ENCODE measurements around the gene ANXA5. TPM values are rescaled to one million over a fixed set of nuclear protein-coding genes. Genes with fewer than 3 reads are reported as not detected.
"Not testable (repeated sequence)": the region's sequence is repeated elsewhere in the genome, so short reads cannot be mapped to it uniquely, and the experiment has no call there.

The ANXA5 gene
- total and polyA plus RNA-seq, 7 donors: 59.1 to 264 (median 116) TPM

DNA sequence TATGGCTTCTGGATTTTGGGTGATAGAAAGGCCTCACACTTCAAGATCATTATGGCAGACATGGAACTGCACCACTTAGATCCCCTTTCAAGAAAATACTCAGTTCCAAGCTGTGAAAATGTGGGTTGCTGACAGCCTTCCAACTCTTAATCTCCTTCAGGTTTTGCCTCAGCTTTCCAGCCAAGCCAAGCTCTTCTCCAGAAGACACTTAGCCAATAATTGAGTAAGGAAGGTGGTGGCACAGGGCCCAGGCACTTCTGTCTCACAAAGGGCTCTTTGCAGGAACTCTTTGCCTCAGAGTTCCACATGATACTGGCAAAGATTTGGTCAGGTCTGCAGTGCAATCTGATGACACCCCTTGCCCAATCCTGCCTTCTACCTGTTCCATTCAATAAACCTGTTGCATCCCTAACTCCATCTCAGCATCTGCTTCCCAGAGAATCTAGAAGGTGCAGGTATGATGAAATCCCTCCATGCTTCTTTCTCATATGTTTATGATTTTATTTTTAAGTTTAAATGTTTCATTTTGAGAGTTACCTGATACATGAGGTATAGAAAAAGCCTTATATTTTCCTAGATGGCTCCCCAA, 30.6 kb downstream of the ANXA5 start:
- DNase-seq: peak; percentile 49 to 68
- intact Hi-C loops (cut with DNase I): no loop called here
- peaks cover 4 to 64% of the 10 kb centered on the region in 2 donors for H3K36me3 ChIP-seq (ENCODE audit: insufficient read depth in 1 of 2, low read depth in 1 of 2)

GRCh38 chr4:121665371-121665770, 31.4 kb downstream of the ANXA5 start:
- Histone ChIP-seq H3K9me3 (no peaks in the 10 kb centered on the region), H3K36me3 (ENCODE audit: insufficient read depth in 1 of 2, low read depth in 1 of 2) (peaks cover 4 to 56% of the 10 kb centered on the region in 2 donors), H3K27ac (no peak overlapping the region), H3K4me3 (no peak overlapping the region), H3K27me3 (ENCODE audit: insufficient read depth in 3 of 3, low read length in 2 of 3) (no peaks in the 10 kb centered on the region), H3K4me1 (no peaks in the 10 kb centered on the region)
- DNase-seq (no peak), ATAC-seq (no peak)
- WGBS, 3 donors: 46 to 54% (median 47%) methylated on average over 2 to 3 of the region's 3 CpGs
- intact Hi-C loops (cut with DNase I): no loop called here
- TF ChIP-seq, protein P1, sequence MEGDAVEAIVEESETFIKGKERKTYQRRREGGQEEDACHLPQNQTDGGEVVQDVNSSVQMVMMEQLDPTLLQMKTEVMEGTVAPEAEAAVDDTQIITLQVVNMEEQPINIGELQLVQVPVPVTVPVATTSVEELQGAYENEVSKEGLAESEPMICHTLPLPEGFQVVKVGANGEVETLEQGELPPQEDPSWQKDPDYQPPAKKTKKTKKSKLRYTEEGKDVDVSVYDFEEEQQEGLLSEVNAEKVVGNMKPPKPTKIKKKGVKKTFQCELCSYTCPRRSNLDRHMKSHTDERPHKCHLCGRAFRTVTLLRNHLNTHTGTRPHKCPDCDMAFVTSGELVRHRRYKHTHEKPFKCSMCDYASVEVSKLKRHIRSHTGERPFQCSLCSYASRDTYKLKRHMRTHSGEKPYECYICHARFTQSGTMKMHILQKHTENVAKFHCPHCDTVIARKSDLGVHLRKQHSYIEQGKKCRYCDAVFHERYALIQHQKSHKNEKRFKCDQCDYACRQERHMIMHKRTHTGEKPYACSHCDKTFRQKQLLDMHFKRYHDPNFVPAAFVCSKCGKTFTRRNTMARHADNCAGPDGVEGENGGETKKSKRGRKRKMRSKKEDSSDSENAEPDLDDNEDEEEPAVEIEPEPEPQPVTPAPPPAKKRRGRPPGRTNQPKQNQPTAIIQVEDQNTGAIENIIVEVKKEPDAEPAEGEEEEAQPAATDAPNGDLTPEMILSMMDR (IDR thresholded peaks at IDR 0.05): no peak

More for the DNA sequence above, 30.6 kb downstream of the ANXA5 start:
- ATAC-seq: peak in 1 of 4 donors; percentile 16
- no peaks in the 10 kb centered on the region for H3K27me3 ChIP-seq (ENCODE audit: insufficient read depth in 3 of 3, low read length in 2 of 3)
- H3K9me3 ChIP-seq: no peaks in the 10 kb centered on the region
- no peaks in the 10 kb centered on the region for H3K4me1 ChIP-seq
- TF ChIP-seq, protein P1 (IDR thresholded peaks at IDR 0.05): no peak
- no peak overlapping the region for H3K27ac ChIP-seq
- H3K4me3 ChIP-seq: no peak overlapping the region

DNA sequence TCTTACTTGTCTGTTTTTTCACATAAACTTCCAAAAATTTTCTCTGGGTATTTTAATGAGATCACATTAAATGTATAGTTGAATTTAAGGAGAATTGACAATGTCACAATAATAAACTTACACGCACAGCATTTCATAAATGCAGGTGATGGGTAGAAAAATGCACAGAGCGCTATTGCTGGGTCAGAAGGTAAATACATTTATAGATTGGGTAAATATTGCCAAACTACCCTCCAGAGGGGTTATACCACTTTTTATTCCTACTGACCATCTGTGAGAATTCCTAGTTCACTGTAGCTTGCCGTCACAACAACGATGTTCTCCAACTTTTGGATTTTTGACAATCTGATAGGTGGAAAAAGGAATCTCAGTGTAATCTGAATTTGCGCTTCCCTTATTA, 34.6 kb downstream of the ANXA5 start:
- H3K4me1 ChIP-seq: no peaks in the 10 kb centered on the region
- H3K27me3 ChIP-seq (ENCODE audit: insufficient read depth in 3 of 3, low read length in 2 of 3): no peaks in the 10 kb centered on the region
- H3K4me3 ChIP-seq: no peak overlapping the region
- no peak overlapping the region for H3K27ac ChIP-seq
- intact Hi-C loops (cut with DNase I): no loop called here
- TF ChIP-seq, protein P1 (IDR thresholded peaks at IDR 0.05): no peak
- no peaks in the 10 kb centered on the region for H3K9me3 ChIP-seq
- no peak for ATAC-seq
- peaks cover 0 to 25% of the 10 kb centered on the region in 2 donors for H3K36me3 ChIP-seq (ENCODE audit: insufficient read depth in 1 of 2, low read depth in 1 of 2)
- no peak for DNase-seq
- WGBS, 3 donors: 67 to 86% (median 85%) methylated on average over 5 of the region's 5 CpGs

- DNase-seq; H3K4me3 ChIP-seq; H3K9me3 ChIP-seq; intact Hi-C loops (cut with DNase I); H3K4me1 ChIP-seq; ATAC-seq; H3K27me3 ChIP-seq (ENCODE audit: insufficient read depth in 3 of 3, low read length in 2 of 3); H3K36me3 ChIP-seq (ENCODE audit: insufficient read depth in 1 of 2, low read depth in 1 of 2); H3K27ac ChIP-seq: not testable (repeated sequence)
- WGBS, 3 donors: 86 to 94% (median 90%) methylated on average over 10 of the region's 10 CpGs
Measured at GRCh38 chr4:121660175-121660933, 36.4 kb downstream of the ANXA5 start.

DNA sequence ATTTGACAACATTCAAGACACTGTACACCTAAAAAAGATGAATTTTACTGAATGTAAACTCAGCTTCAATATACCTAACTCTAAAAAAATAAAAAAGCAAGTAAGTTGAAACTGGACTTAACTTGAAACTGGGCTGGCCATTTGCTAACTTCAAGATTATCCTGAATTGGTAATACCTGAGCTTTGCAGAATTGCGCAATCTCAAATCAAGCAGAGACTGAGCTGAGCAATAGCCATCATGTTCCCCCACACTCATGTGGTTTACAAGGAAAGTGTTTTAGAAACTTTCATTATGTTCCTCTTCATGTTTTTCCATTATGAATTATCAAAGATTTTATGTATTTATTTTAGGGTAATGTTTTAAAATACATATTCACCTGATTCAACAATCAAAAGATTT, 38.7 kb downstream of the ANXA5 start:
- WGBS, 3 donors: 95 to 100% (median 100%) methylated on average over 1 of the region's 1 CpG
- intact Hi-C loops (cut with DNase I): loop anchor here (5.0 to 10.0 kb wide), 4 partner anchors 69 to 286 kb away; no protein-coding TSS in a partner anchor
- Histone ChIP-seq H3K9me3 (no peaks in the 10 kb centered on the region), H3K27me3 (ENCODE audit: insufficient read depth in 3 of 3, low read length in 2 of 3) (no peaks in the 10 kb centered on the region), H3K36me3 (ENCODE audit: insufficient read depth in 1 of 2, low read depth in 1 of 2) (peaks cover 0 to 5% of the 10 kb centered on the region in 2 donors), H3K4me3 (no peak overlapping the region), H3K4me1 (no peaks in the 10 kb centered on the region), H3K27ac (no peak overlapping the region)
- DNase-seq (no peak), ATAC-seq (no peak)
- TF ChIP-seq, protein P1 (IDR thresholded peaks at IDR 0.05): no peak

All from psoas muscle (tissue), 8 donors.